OCI-LY1 (cell line): ENCODE results near the gene UROC1.

Experiments
- H2AFZ ChIP-seq: fragments of 200-600 bp; sonication (generic), shearing (Covaris generic); 2 replicates; pipeline ENCODE4 v1.6.0; 2014; ENCODE audit warnings: antibody characterized with exemption, mild to moderate bottlenecking, low read length
- H3F3A ChIP-seq: fragments of 200-600 bp; sonication (generic), shearing (Covaris generic); 2 replicates; pipeline ENCODE4 v1.6.0; 2014; ENCODE audit warnings: mild to moderate bottlenecking, antibody characterized with exemption, low read length, moderate library complexity; ENCODE audit not compliant: insufficient read depth
- H3K27ac ChIP-seq: fragments of 200-600 bp; sonication (generic); 2 replicates; pipeline ENCODE4 v1.5.1; 2014; ENCODE audit warnings: low read length, mixed run types, mild to moderate bottlenecking, low read depth; ENCODE audit not compliant: poor library complexity, severe bottlenecking
- H3K27me3 ChIP-seq: fragments of 200-600 bp; sonication (generic); 2 replicates; pipeline ENCODE4 v1.6.0; 2014; ENCODE audit warnings: antibody characterized with exemption, mild to moderate bottlenecking, low read length, moderate library complexity; ENCODE audit not compliant: insufficient read depth
- H3K36me3 ChIP-seq: fragments of 200-600 bp; sonication (generic); 2 replicates; pipeline ENCODE4 v1.6.1; 2014; ENCODE audit warnings: mild to moderate bottlenecking, antibody characterized with exemption, low read length, moderate library complexity, mixed read lengths; ENCODE audit not compliant: insufficient read depth
- H3K4me1 ChIP-seq: fragments of 200-600 bp; sonication (generic); 2 replicates; pipeline ENCODE4 v1.5.1; 2014; ENCODE audit warnings: mild to moderate bottlenecking, low read length, moderate library complexity; ENCODE audit not compliant: insufficient read depth, severe bottlenecking
- H3K4me2 ChIP-seq: fragments of 200-600 bp; sonication (generic), shearing (Covaris generic); 2 replicates; pipeline ENCODE4 v1.6.1; 2014; ENCODE audit warnings: low read length
- H3K4me3 ChIP-seq: fragments of 200-600 bp; sonication (generic); 2 replicates; pipeline ENCODE4 v1.5.1; 2014; ENCODE audit warnings: low read length, low read depth, mild to moderate bottlenecking, mixed read lengths; ENCODE audit not compliant: poor library complexity, severe bottlenecking
- H3K79me2 ChIP-seq: fragments of 200-600 bp; shearing (Covaris generic); 2 replicates; pipeline ENCODE4 v1.6.1; 2016; ENCODE audit warnings: mixed run types, low read length, mixed read lengths; ENCODE audit not compliant: insufficient read depth
- H3K9ac ChIP-seq: fragments of 200-600 bp; sonication (generic), shearing (Covaris generic); 2 replicates; pipeline ENCODE4 v1.6.1; 2014; ENCODE audit warnings: mild to moderate bottlenecking, low read length, mixed read lengths
- H3K9me2 ChIP-seq: fragments of 200-600 bp; sonication (generic), shearing (Covaris generic); 2 replicates; pipeline ENCODE4 v1.6.1; 2014; ENCODE audit warnings: low read depth, mild to moderate bottlenecking, low read length, mixed read lengths
- H3K9me3 ChIP-seq: fragments of 200-600 bp; shearing (Covaris generic); 2 replicates; pipeline ENCODE4 v1.6.1; 2014; ENCODE audit warnings: low read length, mixed read lengths
- H4K20me1 ChIP-seq: fragments of 200-600 bp; sonication (generic), shearing (Covaris generic); 2 replicates; pipeline ENCODE4 v1.6.0; 2016; ENCODE audit warnings: mild to moderate bottlenecking, low read length; ENCODE audit not compliant: insufficient read depth
- CTCF ChIP-seq: fragments of 200-600 bp; sonication (generic), shearing (Covaris generic); IDR thresholded peaks from 2 replicates; pipeline ENCODE4 v1.5.1; 2017; ENCODE audit warnings: mild to moderate bottlenecking, antibody characterized with exemption, low read length, moderate library complexity, mixed read lengths
- EZH2 ChIP-seq: fragments of 200-600 bp; sonication (generic), shearing (Covaris generic); IDR thresholded peaks from 2 replicates; pipeline ENCODE4 v1.8.0; 2017; ENCODE audit warnings: borderline replicate concordance, mixed run types, mild to moderate bottlenecking, antibody characterized with exemption, low read length, moderate library complexity, mixed read lengths

UROC1 gene

GRCh38 chr3:126497956-126498355, 19.6 kb downstream of the UROC1 start:
- Histone ChIP-seq H3K4me1 (no peaks in the 10 kb centered on the region), H3K27me3 (no peaks in the 10 kb centered on the region; the same call in 1 of the 2 replicates)

GRCh38 chr3:126496894-126497850, 20.4 kb downstream of the UROC1 start:
- TF ChIP-seq CTCF (no peak), EZH2 (no peak)
- Histone ChIP-seq H4K20me1 (no peaks in the 10 kb centered on the region), H3K9me2 (no peaks in the 10 kb centered on the region), H3K4me1 (no peaks in the 10 kb centered on the region), H3K9me3 (no peaks in the 10 kb centered on the region), H3K79me2 (no peaks in the 10 kb centered on the region), H3K36me3 (no peaks in the 10 kb centered on the region), H3K4me3 (no peak overlapping the region), H3K27me3 (no peaks in the 10 kb centered on the region; the same call in 1 of the 2 replicates), H3K27ac (no peak overlapping the region), H2AFZ (no peak overlapping the region), H3K9ac (no peak overlapping the region), H3K4me2 (no peak overlapping the region), H3F3A (no peaks in the 10 kb centered on the region)

More at GRCh38 chr3:126497956-126498355, 19.6 kb downstream of the UROC1 start:
- Histone ChIP-seq H3K79me2 (no peaks in the 10 kb centered on the region), H3K4me3 (no peak overlapping the region), H3K9me3 (no peaks in the 10 kb centered on the region), H3F3A (no peaks in the 10 kb centered on the region), H4K20me1 (no peaks in the 10 kb centered on the region), H3K9ac (no peak overlapping the region), H2AFZ (no peak overlapping the region), H3K27ac (no peak overlapping the region), H3K4me2 (no peak overlapping the region), H3K9me2 (no peaks in the 10 kb centered on the region), H3K36me3 (no peaks in the 10 kb centered on the region)
- TF ChIP-seq CTCF (no peak), EZH2 (no peak)

- no peaks in the 10 kb centered on the region for H3K79me2 ChIP-seq
- H3K9me2 ChIP-seq = no peaks in the 10 kb centered on the region
- no peaks in the 10 kb centered on the region for H3K4me1 ChIP-seq
- no peak overlapping the region for H3K27ac ChIP-seq
- H2AFZ ChIP-seq = no peak overlapping the region
- H3K4me2 ChIP-seq = no peak overlapping the region
- no peaks in the 10 kb centered on the region for H3F3A ChIP-seq
- H3K9me3 ChIP-seq = no peaks in the 10 kb centered on the region
- H3K27me3 ChIP-seq = no peaks in the 10 kb centered on the region; the same call in 1 of the 2 replicates
- no peak for TF ChIP-seq EZH2
- TF ChIP-seq CTCF = no peak
- H4K20me1 ChIP-seq = no peaks in the 10 kb centered on the region
- H3K36me3 ChIP-seq = no peaks in the 10 kb centered on the region
- H3K4me3 ChIP-seq = no peak overlapping the region
- H3K9ac ChIP-seq = no peak overlapping the region
These were observed 21.8 kb downstream of the UROC1 start for GRCh38 chr3:126495786-126496185.
